AG04449 (cell line): ENCODE measurements around the gene NAT14.

Source experiments
- CTCF ChIA-PET: fragments of 350-600 bp; formaldehyde crosslinking; extraction: SDS; loops from one replicate; lab custom pipeline; 2021; ENCODE audit warnings: antibody characterized with exemption; lab: Yijun Ruan, JAX
- POLR2A ChIA-PET: fragments of 400-600, 350-600 bp; formaldehyde crosslinking; extraction: SDS; loops from one replicate; lab custom pipeline; 2020; ENCODE audit warnings: antibody characterized with exemption, inconsistent platforms; lab: Yijun Ruan, JAX
- DNase-seq: peaks from one replicate; pipeline ENCODE4 v3.0.0-alpha.2; 2010; ENCODE audit warnings: low read depth, low spot score
- H3K4me3 ChIP-seq: 2 replicates; pipeline ENCODE4 v1.5.1; 2011; ENCODE audit warnings: low read depth, mild to moderate bottlenecking, control low read depth, low read length
- TF ChIP-seq, protein P1 (sequence below): IDR thresholded peaks from one replicate; pipeline ENCODE4 v1.5.1; 2011; ENCODE audit warnings: mild to moderate bottlenecking, moderate library complexity, low read length, control low read depth, inconsistent platforms; ENCODE audit not compliant: insufficient read depth; ENCODE audit errors: missing control alignments

The NAT14 gene

DNA sequence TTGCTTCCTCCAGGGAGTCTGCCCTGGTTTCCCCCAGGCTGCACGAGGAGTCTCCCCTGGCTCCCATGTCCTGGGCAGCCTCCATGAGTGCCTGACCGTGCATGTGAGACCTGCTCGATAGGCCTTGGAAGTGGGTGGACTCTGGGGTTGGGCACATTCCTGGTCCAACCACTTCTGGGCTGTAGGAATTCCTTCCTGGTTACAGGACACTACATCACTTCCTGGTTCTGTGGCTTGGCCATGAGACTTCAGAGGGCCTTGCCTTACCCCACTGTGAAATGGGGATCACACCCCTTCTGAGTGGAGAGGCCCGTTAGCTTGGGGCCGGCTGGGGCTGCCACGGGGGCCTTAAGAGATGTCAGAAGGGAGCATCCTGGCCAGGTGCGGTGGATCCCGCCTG, 12.5 kb upstream of the NAT14 start:
- no peak for DNase-seq
- CTCF ChIA-PET = interaction anchor here (5.9 kb wide), 1 partner anchor 32 kb away, joined by 38 read pairs; no protein-coding TSS in a partner anchor
- TF ChIP-seq, protein P1, sequence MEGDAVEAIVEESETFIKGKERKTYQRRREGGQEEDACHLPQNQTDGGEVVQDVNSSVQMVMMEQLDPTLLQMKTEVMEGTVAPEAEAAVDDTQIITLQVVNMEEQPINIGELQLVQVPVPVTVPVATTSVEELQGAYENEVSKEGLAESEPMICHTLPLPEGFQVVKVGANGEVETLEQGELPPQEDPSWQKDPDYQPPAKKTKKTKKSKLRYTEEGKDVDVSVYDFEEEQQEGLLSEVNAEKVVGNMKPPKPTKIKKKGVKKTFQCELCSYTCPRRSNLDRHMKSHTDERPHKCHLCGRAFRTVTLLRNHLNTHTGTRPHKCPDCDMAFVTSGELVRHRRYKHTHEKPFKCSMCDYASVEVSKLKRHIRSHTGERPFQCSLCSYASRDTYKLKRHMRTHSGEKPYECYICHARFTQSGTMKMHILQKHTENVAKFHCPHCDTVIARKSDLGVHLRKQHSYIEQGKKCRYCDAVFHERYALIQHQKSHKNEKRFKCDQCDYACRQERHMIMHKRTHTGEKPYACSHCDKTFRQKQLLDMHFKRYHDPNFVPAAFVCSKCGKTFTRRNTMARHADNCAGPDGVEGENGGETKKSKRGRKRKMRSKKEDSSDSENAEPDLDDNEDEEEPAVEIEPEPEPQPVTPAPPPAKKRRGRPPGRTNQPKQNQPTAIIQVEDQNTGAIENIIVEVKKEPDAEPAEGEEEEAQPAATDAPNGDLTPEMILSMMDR = no peak
- POLR2A ChIA-PET = no interaction called here
- no peak overlapping the region for H3K4me3 ChIP-seq

DNA sequence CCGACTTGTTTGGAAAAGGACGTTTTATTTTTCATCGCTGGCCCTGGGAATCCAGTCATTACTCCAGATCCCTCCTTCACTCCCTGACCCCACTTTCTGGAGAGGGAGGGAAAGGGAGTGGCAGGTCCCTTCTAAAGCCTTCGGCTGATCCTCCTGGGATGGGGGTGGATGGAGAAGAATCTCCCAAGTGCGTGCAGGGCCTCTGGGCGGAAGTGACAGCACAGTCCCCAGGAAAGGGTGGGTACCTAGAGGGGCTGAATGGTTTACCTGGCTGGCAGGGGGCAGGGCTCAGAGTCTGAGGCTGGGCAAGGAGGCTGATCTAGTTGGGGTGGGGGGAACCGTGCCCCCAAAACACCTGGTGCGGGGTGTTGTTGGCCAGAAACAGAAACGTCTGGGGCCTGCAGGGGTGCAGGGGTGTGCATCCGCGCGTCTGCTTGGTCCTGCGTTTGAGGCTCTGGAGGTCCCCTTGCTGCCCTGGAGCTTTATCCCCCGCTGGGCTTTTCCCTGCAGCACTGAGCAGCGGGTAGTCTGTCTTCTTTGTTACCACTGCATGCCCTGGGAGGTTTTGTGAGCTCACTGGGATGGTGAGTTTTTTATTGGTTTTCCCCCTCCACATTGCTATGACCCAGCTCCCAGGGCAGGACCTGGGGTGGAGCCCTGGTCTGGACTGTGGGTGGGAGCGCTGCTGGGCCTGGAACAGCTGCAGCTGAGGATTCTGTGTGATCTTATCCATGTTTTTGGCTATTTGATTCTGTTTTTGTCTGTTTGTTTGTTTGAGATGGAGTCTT, 11.6 kb upstream of the NAT14 start:
- DNase-seq = no peak
- TF ChIP-seq, protein P1 = no peak
- ChIA-PET CTCF (interaction anchor here (5.9 kb wide), 1 partner anchor 31 kb away, joined by 38 read pairs; no protein-coding TSS in a partner anchor), POLR2A (no interaction called here)
- H3K4me3 ChIP-seq = no peak overlapping the region

DNA sequence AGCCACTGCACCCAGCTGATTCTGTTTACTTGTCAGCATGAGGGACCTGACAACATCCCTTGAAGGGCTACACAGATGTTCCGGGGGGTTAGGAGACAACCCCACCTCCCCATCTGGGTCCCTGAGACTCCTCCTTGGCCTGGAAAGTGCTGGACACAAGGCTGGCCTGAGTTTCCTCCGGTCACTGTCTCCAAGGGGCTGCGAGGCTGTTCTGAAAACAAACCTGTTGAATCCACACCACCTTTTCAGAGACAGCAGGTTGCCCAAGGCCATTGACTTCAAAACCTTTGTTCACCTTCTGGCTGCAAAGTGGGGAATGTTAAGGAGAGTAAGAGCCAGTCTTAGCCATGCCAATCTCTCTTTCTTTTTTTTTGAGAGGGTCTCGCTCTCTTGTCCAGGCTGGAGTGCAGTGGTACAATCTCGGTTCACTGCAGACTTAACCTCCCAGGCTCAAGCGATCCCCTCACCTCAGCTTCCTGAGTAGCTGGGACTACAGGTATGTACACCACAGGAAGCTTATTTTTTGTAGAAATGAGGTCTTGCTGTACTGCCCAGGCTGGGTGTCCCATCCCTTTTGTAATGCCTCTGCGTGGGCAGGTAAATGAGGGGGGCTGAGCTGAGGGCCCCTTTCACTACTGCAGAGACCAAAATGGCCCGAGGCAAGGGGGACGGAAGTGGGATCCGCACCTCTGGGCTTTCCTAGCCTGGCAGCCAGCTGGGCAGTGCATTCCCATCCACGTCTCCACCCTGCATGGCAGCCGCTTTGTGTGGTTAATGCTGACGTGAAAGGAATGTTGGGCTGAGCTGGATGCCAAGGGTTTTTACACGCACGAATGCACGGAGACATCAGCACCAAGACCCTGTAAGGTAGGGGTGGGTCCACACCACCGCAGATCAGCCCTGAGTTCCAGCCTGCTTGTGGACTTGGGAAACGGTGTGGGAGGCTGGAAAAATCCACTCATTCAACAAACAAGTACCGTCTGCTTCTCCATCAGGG, 10.4 kb upstream of the NAT14 start:
- TF ChIP-seq, protein P1 = no peak
- DNase-seq = no peak
- ChIA-PET CTCF (interaction anchor here (0.7 to 5.9 kb wide), 4 partner anchors 8 to 333 kb away, joined by 3 to 90 read pairs (median 20); no protein-coding TSS in a partner anchor), POLR2A (interaction anchor here (0.9 kb wide), 1 partner anchor 13 kb away, joined by 3 read pairs; no protein-coding TSS in a partner anchor)
- H3K4me3 ChIP-seq = no peak overlapping the region

DNA sequence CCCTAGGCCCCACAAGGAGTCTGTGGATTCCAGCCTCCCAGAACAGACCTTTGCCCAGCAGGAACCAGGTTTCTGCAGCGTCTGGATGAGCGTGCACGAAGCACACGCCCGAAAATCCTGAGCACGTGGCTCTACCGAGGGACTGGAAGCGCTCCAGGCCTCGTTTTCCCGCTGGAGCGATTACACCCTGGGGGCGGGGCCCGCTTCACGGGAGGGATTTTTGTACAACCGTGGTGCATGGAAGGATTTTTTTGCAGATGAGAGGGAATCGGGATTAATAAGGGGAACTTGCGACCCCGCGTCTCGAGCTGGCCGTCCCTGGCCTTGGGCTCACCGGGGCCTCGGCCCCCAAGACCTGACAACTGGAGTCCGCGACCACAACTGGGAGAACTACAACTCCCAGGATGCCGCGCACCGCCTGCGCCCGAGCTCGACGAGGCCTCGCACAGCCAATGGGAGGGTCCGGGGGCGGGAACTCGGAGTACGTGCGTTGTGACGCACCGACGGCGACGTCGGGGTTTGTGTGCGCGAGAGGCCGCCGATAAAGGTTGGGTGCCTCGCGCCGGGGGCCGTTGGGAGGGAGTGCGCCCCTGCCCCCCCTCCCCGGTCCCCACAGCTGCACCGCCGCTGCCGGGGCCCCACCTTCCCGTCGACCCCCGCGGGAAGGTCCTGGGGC, 8.8 kb upstream of the NAT14 start, which contains the start of gene ZNF628:
Gene ZNF628, plus strand, starts transcription at position 518 of the 676 bp plus-strand sequence. CDS start 3,294 bp downstream, outside the sequence.
- TF ChIP-seq, protein P1 = no peak
- H3K4me3 ChIP-seq = peak within 1 kb of the TSS; percentile 71
- CTCF ChIA-PET = interaction anchor here (0.8 to 5.9 kb wide), 9 partner anchors 9 to 335 kb away, joined by 3 to 90 read pairs (median 5); partner anchors contain the start of genes SSC5D and ZNF865
- POLR2A ChIA-PET = interaction anchor here (0.8 to 3.2 kb wide), 7 partner anchors 9 to 217 kb away, joined by 3 to 44 read pairs (median 9); partner anchors contain the start of genes ISOC2, NAT14, PPP6R1 and SSC5D
- DNase-seq = peak; percentile 77

DNA sequence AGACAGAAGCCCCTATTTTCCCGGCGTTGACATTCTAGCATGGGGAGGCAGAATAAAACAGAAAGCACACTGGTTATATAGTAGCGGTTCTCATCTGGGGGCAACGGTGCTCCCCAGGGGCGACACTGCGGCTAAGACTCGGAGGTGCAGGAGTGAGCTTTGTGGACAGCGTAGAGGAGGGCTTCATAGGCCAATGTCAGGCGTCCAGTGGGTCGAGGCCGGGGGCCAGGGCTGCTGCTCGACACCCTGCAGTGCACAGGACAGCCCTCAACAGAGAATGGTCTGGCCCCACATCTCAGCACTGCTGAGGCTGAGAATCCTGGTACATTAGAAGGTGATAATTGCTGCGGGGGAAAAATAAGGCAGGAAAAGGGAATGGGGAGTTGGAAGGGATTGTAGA, 7.1 kb upstream of the NAT14 start:
- CTCF ChIA-PET = interaction anchor here (1.0 to 5.9 kb wide), 5 partner anchors 10 to 154 kb away, joined by 3 to 90 read pairs (median 5); partner anchors contain the start of gene SSC5D
- TF ChIP-seq, protein P1 = no peak
- peak overlapping the region; percentile 71 for H3K4me3 ChIP-seq
- POLR2A ChIA-PET = interaction anchor here (3.2 kb wide), 1 partner anchor 9 kb away, joined by 44 read pairs; the partner anchor contains the start of genes NAT14 and SSC5D
- DNase-seq = no peak
